ENCODE results near the gene NRM.

DNA sequence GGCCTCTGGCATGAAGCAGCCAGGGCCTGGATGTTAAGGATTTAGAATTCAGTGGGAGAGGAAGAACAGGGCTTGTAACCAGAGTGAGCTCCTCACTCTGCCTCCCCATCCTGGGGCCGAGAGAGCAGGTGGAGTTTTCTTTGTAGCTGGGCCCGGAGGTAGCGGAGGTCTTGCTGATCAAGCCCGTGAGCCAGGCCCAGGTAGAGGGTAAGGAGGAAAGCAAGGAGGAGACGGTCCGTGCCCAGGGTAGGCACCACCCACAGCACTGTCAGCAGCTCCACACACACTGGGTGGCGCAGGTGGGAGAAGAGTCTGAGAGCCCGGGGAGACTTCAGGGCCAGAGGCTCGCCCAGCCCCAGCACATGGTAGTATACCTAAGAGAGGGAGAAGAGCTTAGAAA is 2.2 kb downstream of the NRM start:
- TF ChIP-seq, protein P1, sequence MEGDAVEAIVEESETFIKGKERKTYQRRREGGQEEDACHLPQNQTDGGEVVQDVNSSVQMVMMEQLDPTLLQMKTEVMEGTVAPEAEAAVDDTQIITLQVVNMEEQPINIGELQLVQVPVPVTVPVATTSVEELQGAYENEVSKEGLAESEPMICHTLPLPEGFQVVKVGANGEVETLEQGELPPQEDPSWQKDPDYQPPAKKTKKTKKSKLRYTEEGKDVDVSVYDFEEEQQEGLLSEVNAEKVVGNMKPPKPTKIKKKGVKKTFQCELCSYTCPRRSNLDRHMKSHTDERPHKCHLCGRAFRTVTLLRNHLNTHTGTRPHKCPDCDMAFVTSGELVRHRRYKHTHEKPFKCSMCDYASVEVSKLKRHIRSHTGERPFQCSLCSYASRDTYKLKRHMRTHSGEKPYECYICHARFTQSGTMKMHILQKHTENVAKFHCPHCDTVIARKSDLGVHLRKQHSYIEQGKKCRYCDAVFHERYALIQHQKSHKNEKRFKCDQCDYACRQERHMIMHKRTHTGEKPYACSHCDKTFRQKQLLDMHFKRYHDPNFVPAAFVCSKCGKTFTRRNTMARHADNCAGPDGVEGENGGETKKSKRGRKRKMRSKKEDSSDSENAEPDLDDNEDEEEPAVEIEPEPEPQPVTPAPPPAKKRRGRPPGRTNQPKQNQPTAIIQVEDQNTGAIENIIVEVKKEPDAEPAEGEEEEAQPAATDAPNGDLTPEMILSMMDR (IDR thresholded peaks at IDR 0.05): no peak
- TF ChIP-seq POLR2A (IDR thresholded peaks at IDR 0.05): no peak
